SKM-1 treated with dmso at 0.1 percent for 144 hours (cell line): ENCODE data around the gene CYP3A4.
"Not testable (repeated sequence)": the region's sequence is repeated elsewhere in the genome, so short reads cannot be mapped to it uniquely, and the experiment has no call there.

Experiments used
- DNase-seq: peaks from one replicate; lab custom pipeline; 2025; ENCODE audit not compliant: unreplicated experiment; lab: John Stamatoyannopoulos, UW

Gene CYP3A4

GRCh38 chr7:99784007-99784406 lies at the start of gene CYP3A4:
TSS of gene CYP3A4 (minus strand) at chr7:99784184. CDS start at chr7:99784081, 103 bp downstream.
- DNase-seq, result no peak

- DNase-seq, result no peak
Measured at GRCh38 chr7:99833289-99833877, 49.4 kb upstream of the CYP3A4 start.

- no peak for DNase-seq
Measured at GRCh38 chr7:99831595-99831994, 47.6 kb upstream of the CYP3A4 start.

GRCh38 chr7:99829524-99830160 lies 45.7 kb upstream of the CYP3A4 start:
- DNase-seq, result no peak

- DNase-seq, result no peak
Measured at GRCh38 chr7:99828811-99829210, 44.8 kb upstream of the CYP3A4 start.

- DNase-seq, result no peak
Measured at GRCh38 chr7:99827040-99827778, 43.2 kb upstream of the CYP3A4 start.

- no peak for DNase-seq
Measured at GRCh38 chr7:99825873-99826272, 41.9 kb upstream of the CYP3A4 start.

GRCh38 chr7:99825452-99825851 lies 41.5 kb upstream of the CYP3A4 start:
- no peak for DNase-seq

GRCh38 chr7:99824091-99824490 lies 40.1 kb upstream of the CYP3A4 start:
- DNase-seq, result no peak

- no peak for DNase-seq
Measured at GRCh38 chr7:99822731-99823718, 39.0 kb upstream of the CYP3A4 start.

- DNase-seq, result no peak
Measured at GRCh38 chr7:99820408-99821027, 36.5 kb upstream of the CYP3A4 start.

GRCh38 chr7:99808766-99809165 lies 24.8 kb upstream of the CYP3A4 start:
- no peak for DNase-seq

- DNase-seq, result no peak
Measured at GRCh38 chr7:99806839-99807478, 23.0 kb upstream of the CYP3A4 start.

- DNase-seq, result no peak
Measured at GRCh38 chr7:99805641-99806040, 21.7 kb upstream of the CYP3A4 start.

- DNase-seq, result not testable (repeated sequence)
Measured at GRCh38 chr7:99803118-99803517, 19.1 kb upstream of the CYP3A4 start.

GRCh38 chr7:99801407-99801806 lies 17.4 kb upstream of the CYP3A4 start:
- DNase-seq, result not testable (repeated sequence)

GRCh38 chr7:99798972-99799371 lies 15.0 kb upstream of the CYP3A4 start:
- DNase-seq, result no peak

- not testable (repeated sequence) for DNase-seq
Measured at GRCh38 chr7:99795864-99796263, 11.9 kb upstream of the CYP3A4 start.

- no peak for DNase-seq
Measured at GRCh38 chr7:99794585-99795502, 10.9 kb upstream of the CYP3A4 start.
